Stimulated activated naive CD4-positive, alpha-beta T cell (primary cell): ENCODE data around the gene ENPP1.
A peak's percentile ranks its signal among the peaks of the same experiment; 100 is the strongest.

Experiments used
- DNase-seq, 6 experiments: peaks; one replicate each; lab custom pipeline; 2025; lab: John Stamatoyannopoulos, UW

ENPP1 gene

DNA sequence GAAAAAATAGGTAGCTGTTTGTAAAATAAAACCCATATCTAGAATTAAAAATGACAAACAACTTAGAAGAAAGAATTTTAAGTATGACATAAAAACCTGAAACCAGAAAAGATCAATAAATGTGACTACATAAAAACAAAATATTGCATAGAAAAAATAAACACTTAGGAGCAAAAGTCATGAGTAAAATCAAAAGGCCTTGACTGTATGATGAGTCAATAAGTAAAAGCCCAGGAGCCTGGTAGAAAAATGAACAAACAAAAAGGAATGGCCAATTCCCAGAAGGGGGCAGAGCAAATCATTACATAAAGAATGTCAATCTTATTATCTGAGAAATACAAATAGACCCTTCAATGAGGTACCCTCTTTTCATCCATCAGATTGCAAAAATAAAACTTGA is 20.7 kb upstream of the ENPP1 start:
- DNase-seq, result no peak

DNA sequence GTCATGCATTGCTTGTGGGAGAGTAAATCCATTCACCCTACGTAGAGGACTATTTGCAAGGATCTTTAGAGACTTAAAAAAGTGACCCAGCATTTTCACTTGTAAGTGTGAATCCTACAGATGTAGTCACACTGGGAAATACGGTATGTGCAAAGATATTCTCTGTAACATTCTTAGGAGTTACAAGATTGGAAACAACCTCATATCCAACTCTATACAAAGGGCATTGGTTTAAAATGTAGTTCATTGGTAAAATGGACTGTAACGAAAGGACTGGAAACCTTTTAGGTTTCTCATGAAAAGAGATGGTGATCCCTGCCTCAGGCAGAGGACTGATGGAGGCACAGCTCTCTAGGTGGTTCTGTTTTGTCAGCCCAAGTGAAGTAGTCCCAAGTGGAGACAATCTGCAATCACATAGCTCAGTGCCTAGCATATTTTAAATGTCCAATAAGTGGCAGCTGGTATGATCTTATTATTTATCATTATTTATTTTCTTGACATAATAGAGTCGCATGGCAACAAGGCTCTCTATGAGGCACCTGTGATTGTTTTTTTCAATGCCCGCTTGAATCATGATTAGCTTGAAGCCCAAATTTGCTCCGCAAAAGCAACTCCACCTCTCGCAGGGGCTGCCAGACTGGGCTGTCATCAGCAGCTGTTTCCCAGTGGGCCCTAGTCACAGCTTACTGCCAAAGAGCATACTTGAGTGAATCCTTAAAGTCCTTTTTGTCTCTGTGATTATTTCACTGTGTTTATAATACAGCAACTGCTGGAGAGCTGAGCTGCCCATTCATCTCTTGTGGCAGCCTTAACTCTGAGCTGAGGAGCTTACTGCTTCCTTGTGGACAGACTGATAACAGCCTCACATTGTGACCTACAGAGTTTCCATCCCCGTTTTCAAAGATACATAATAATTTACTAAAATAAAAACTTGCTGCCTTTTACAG is 19.8 kb upstream of the ENPP1 start:
- DNase-seq, result no peak

- DNase-seq, result no peak
These were observed 18.6 kb upstream of the ENPP1 start for GRCh38 chr6:131789219-131789618.

- no peak for DNase-seq
These were observed 16.3 kb upstream of the ENPP1 start for GRCh38 chr6:131791476-131791875.

- no peak for DNase-seq
These were observed 15.7 kb upstream of the ENPP1 start for GRCh38 chr6:131792091-131792496.

DNA sequence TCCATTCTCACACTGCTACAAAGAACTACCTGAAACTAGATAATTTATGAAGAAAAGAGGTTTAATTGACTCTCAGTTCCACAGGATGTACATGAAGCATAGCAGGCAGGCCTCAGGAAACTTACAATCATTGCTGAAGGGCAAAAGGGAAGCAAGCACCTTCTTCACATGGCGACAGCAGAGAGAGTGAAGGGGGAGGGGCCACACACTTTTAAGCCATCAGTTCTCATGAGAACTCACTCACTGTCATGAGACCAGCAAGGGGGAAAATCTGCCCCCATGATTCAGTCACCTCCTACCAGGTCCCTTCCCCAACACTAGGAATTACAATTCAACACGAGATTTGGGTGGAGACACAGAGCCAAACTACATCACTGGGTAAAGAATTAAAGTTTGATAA is 12.5 kb upstream of the ENPP1 start:
- no peak for DNase-seq

DNA sequence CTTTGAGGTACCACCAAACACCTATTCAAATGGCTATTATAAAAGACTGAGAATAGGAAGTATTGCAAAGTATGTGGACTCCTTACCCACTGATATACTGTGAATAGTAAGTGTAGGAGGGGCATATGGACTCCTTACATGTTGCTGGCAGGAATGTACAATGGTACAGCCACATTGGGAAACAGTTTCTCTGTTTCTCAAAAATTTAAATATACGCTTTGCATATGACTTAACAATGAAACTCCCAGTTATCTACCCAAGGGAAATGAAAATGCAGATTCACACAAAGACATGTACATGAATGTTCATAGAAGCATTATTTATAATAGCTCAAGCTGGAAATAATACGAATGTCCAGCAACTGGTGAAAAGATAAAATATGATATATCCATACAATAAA is 5.5 kb upstream of the ENPP1 start:
- DNase-seq, result no peak

GRCh38 chr6:131803007-131803769 is 4.6 kb upstream of the ENPP1 start:
- DNase-seq, result no peak

DNA sequence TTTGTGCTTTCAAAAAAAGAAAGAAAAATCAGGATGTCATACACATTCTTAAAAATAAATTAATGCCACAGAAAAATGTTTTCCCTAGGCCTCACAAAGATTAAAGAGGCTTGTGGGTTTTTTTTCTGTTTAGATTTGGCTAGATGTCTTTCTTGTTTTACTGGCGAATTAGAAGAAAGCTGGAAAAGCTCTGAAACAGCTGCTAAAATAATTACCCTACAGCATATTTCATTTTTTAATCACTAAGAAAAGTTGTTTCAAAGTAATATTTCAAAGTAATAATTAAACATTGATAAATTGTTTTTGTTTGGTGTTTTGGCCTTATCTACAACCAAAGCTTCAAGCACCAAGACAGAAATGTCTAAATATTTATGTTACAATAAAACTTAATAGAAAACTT is 3.7 kb upstream of the ENPP1 start:
- DNase-seq, result no peak

GRCh38 chr6:131807321-131807643 is 538 bp upstream of the ENPP1 start:
- peak in 1 of 6 experiments; percentile 14 for DNase-seq

DNA sequence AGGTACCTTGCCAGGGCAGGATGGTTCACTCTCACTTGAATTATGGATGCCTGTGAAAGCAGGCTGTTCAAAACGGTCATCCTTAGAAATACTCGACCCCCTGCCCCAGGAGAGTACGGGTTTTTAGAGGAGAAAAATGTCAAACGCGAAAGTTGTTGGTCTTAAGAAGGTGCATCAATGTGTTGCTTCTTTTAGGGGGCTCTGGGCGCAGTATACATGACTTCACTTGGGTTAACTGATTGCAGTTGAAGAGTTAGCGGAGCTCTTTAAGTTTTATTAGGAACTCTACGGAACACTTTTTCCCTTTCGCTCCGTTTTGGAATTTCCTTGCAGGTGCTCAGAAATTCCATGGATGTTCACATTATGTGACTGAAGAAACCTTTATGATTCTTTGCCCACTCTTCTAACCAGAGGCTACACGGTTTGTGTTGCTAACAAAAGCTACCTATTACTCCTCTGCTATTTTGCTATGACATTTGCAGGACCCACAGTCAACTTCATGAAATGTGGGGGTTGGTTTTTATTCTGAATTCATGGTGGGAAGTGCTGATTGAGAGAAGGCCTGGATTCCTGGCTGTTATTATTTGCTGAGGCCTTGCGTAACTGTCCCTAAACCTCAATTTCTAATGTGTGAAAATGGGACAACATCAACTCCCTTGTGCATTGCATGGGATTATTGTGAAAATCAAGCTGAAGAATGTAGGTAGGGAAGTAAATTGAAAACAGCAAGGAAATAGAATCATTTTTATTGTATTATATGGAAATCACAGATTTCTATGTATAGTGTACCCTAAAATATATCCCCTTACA is 845 bp downstream of the ENPP1 start:
- no peak for DNase-seq

- DNase-seq, result no peak
These were observed 3.7 kb downstream of the ENPP1 start for GRCh38 chr6:131811500-131811899.

DNA sequence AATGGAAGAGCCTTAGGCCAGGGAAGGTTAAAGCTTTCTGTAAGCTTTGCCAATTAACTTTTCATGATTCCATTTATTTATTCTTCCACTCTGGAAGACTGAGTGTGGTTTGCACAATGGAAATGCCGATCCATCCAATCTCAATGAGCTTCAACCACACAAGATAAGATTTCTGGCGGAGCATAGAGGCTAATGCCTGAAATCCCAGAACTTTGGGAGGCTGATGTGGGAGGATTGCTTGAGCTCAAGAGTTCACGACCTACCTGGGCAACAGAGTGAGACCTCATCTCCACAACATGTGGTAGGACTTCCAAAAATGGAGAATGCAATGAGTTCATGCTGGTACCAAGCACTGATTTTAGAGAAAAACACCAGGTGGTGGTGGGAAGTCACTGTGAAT is 6.2 kb downstream of the ENPP1 start:
- no peak for DNase-seq

GRCh38 chr6:131816869-131817268 is 9.0 kb downstream of the ENPP1 start:
- no peak for DNase-seq

GRCh38 chr6:131819572-131820124 is 11.8 kb downstream of the ENPP1 start:
- no peak for DNase-seq

GRCh38 chr6:131821010-131821807 is 13.4 kb downstream of the ENPP1 start:
- DNase-seq, result no peak

GRCh38 chr6:131822119-131822518 is 14.3 kb downstream of the ENPP1 start:
- no peak for DNase-seq

DNA sequence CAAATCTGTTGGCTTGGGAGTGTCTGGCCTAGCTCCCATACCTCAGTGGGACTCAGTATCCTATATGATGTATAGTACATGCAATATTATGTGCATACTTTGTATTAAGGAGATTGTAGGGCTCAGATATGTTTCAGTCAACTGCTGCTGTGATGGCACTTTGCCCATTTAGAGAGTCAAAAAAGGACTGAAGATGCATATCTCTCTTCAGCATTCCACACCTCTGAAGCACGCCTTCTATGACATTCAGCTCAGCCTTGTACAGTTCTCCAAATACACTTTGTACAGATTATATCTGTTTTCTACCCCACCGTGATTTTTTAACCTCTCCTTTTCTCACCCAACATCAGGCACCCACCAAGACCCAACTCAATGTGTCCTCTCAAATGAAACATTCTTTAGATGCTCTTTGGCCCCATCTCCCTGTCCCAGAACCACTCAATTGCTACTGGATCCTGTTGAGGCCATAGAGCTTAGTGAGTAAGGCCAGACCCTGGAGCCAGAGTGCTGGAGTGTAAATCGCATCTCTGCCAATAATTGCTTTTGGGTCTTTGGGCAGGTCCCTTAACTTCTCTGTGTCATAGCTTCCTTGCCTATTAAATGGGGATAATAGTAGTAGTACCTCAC is 15.6 kb downstream of the ENPP1 start:
- DNase-seq, result no peak

- DNase-seq, result no peak
These were observed 18.1 kb downstream of the ENPP1 start for GRCh38 chr6:131825946-131826345.

DNA sequence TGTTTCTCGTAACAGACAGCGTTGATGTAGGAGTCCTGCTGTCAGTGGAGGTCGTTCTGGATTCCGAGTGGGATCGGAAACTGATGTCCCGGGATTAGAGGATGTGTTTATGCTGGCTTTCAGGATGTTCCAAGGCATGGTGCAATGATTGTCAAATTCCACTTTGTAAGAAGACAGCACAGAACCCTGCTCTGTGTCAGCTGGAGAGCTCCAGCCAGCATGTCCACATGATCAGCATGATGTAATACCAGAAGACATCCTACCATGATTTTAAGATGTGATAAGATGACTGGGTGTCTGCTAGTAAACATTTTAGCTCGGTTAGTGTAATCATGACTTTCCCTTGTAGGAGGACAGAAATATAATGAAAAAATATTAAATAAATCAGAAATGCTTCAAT is 20.3 kb downstream of the ENPP1 start:
- no peak for DNase-seq

DNA sequence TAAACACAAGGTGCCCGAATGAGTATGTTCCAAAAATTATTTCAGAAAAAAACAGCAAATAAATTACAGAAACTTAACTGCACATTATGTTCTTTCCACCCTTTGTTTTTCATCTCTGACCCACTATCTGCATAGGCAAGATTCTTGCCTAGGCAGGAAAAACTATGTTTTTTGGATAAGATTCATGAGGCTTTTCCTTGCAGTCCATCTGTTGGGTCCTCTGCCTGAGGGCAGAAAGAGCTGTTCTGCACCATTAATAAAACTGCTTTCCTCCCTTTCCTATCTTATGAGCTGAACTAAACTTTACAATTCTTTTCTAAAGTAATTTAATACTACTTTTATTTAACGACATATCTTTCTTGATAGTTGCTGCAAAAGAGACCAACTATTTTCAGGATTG is 21.1 kb downstream of the ENPP1 start:
- no peak for DNase-seq
